Epithelial cell of umbilical artery (primary cell): ENCODE results near the gene LRIF1. TPM values are rescaled to one million over a fixed set of nuclear protein-coding genes. Genes with fewer than 3 reads are reported as not detected.

ENCODE experiments used
- total RNA-seq: library from RNA; depleted of rRNA; stranded (reverse); fragments of >200 nt; gene quantifications from 2 replicates; pipeline ENCODE4 v1.2.3, GENCODE V29; 2014

Gene LRIF1, protein sequence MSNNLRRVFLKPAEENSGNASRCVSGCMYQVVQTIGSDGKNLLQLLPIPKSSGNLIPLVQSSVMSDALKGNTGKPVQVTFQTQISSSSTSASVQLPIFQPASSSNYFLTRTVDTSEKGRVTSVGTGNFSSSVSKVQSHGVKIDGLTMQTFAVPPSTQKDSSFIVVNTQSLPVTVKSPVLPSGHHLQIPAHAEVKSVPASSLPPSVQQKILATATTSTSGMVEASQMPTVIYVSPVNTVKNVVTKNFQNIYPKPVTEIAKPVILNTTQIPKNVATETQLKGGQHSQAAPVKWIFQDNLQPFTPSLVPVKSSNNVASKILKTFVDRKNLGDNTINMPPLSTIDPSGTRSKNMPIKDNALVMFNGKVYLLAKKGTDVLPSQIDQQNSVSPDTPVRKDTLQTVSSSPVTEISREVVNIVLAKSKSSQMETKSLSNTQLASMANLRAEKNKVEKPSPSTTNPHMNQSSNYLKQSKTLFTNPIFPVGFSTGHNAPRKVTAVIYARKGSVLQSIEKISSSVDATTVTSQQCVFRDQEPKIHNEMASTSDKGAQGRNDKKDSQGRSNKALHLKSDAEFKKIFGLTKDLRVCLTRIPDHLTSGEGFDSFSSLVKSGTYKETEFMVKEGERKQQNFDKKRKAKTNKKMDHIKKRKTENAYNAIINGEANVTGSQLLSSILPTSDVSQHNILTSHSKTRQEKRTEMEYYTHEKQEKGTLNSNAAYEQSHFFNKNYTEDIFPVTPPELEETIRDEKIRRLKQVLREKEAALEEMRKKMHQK
- 13.3 and 14.3 TPM in 2 replicates for total RNA-seq

DNA sequence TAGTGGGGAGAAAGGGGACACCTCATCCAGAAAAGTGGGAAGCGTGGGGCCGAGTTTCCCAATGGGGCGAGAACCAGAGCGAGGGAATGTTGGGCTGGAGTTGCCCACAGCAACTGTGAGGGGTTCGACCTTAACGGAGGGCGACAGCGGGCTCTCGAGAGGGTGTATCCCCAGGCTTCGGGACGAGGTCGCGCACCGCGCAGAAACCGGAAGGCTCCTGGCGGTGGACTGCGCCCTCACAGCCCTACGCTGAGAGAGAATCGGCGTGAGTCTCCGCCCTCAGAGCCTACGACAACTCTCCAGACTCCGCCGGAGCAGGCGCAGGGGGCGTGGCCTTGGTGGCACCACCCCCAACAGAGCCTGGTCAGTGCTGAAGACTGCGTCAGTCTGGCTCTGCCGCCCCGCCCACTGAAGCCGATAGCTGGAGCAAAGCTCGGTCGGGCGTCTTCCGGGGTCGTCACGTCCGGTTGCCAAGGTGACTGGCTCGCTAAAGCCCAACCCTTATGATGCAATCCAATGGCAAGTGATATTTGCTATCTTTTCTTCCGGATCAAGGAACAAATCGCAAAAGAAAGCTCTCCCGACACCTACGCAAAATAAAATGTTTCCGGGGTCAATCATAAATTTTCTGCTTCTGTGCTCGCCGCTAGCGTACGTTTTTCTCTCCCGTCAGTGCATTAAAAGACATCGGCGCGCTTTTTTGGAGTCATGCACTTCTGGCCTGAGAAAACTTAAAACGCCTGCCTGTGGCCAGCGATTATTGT is at the start of gene LRIF1:
TSS of gene LRIF1 (minus strand) at position 232 of the 764 bp plus-strand sequence. CDS start 234 bp downstream, outside the sequence.

Other genes with a start within 250 kb of the LRIF1 start
- gene CD53, start 90.8 kb downstream of the LRIF1 start, total RNA-seq: 0.97 and 2.4 TPM in 2 replicates
- gene DRAM2, start 176.2 kb upstream of the LRIF1 start, total RNA-seq: 62.9 and 67.2 TPM in 2 replicates
- 42.2 and 61.4 TPM in 2 replicates for gene CEPT1, start 176.3 kb upstream of the LRIF1 start, total RNA-seq
- 0.97 and 2.3 TPM in 2 replicates for gene DENND2D, start 236.7 kb upstream of the LRIF1 start, total RNA-seq